ENCODE results near the gene VSIG10L. TPM values are rescaled to one million over a fixed set of nuclear protein-coding genes. Genes with fewer than 3 reads are reported as not detected.
A peak's percentile ranks its signal among the peaks of the same experiment; 100 is the strongest.

Gene VSIG10L
- total and polyA plus RNA-seq, 3 experiments from 2014 or later: 0.29 to 3.6 (median 3.3) TPM

GRCh38 chr19:51377422-51377821 is 35.5 kb upstream of the VSIG10L start:
- no peaks in the 10 kb centered on the region for H3K27me3 Mint-ChIP-seq
- no peak for DNase-seq
- peak overlapping the region in 1 of 8 donors; percentile 17 for H3K27ac Mint-ChIP-seq
- Histone ChIP-seq H3K4me3 (ENCODE audit: low read length) (no peak overlapping the region), H3K36me3 (ENCODE audit: insufficient read depth, low read length) (no peaks in the 10 kb centered on the region), H3K9me3 (ENCODE audit: low read length) (no peaks in the 10 kb centered on the region), H3K27ac (ENCODE audit: low read depth, low read length) (no peak overlapping the region), H3K27me3 (ENCODE audit: insufficient read depth, low read length, poor library complexity, severe bottlenecking) (no peaks in the 10 kb centered on the region), H3K4me1 (ENCODE audit: insufficient read depth, low read length) (peaks cover 44% of the 10 kb centered on the region)
- H3K36me3 Mint-ChIP-seq: peaks cover 0 to 1% (median 0%) of the 10 kb centered on the region in 3 donors
- H3K4me3 Mint-ChIP-seq: no peak overlapping the region
- H3K4me1 Mint-ChIP-seq: peaks cover 55 to 73% (median 66%) of the 10 kb centered on the region in 3 donors
- POLR2A ChIA-PET: interaction anchor here (0.6 to 1.2 kb wide), 3 partner anchors 9 to 17 kb away, joined by 4 to 7 read pairs (median 5); no protein-coding TSS in a partner anchor
- CTCF ChIA-PET: interaction anchor here (1.6 kb wide), 1 partner anchor 10 kb away, joined by 5 read pairs; the partner anchor contains the start of gene LIM2
- peaks cover 0 to 3% (median 0%) of the 10 kb centered on the region in 5 donors for H3K9me3 Mint-ChIP-seq

DNA sequence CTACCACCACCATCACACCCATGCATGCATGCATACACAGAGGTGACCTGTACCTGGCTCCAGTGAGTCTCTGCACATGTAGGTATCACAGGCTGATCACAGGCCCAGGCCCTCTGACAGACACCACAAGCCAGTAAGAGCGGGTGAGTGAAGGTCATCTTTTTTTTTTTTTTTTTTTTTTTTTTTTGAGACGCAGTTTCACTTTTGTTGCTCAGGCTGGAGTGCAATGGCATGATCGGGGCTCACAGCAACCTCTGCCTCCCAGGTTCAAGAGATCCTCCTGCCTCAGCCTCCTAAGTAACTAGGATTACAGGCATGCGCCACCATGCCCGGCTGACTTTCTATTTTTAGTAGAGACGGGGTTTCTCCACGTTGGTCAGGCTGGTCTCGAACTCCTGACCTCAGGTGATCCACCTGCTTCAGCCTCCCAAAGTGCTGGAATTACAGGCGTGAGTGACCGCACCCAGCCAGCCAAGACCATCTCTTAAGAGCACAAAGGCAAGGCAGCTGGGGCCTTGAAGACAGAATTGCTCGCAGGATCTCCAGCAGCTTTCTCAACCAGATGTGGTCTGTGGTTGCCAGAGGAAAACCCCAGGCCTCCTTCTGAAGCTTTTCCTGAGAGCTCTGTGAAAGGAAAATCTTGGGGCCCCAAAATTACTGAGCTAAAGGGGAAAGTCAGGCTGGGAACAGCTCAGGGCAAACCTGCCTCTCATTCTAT is 33.7 kb upstream of the VSIG10L start:
- Mint-ChIP-seq H3K27me3 (peaks cover 0 to under 1% of the 10 kb centered on the region in 2 donors), H3K9me3 (no peaks in the 10 kb centered on the region), H3K36me3 (peaks cover 0 to 12% (median 3%) of the 10 kb centered on the region in 3 donors), H3K27ac (peak overlapping the region; percentile 84 to 100 (median 94)), H3K4me1 (peaks cover 66 to 82% (median 81%) of the 10 kb centered on the region in 3 donors), H3K4me3 (peak overlapping the region; percentile 55 to 88 (median 78))
- H3K9me3 ChIP-seq (ENCODE audit: low read length): no peaks in the 10 kb centered on the region
- no peaks in the 10 kb centered on the region for H3K36me3 ChIP-seq (ENCODE audit: insufficient read depth, low read length)
- no peak overlapping the region for H3K27ac ChIP-seq (ENCODE audit: low read depth, low read length)
- peak in 3 of 5 donors; percentile 45 to 66 (median 50) for DNase-seq
- H3K4me1 ChIP-seq (ENCODE audit: insufficient read depth, low read length): peaks cover 51% of the 10 kb centered on the region
- ChIA-PET POLR2A (no interaction called here), CTCF (interaction anchor here (0.9 kb wide), 1 partner anchor 46 kb away, joined by 3 read pairs; no protein-coding TSS in a partner anchor)
- H3K4me3 ChIP-seq (ENCODE audit: low read length): no peak overlapping the region
- no peaks in the 10 kb centered on the region for H3K27me3 ChIP-seq (ENCODE audit: insufficient read depth, low read length, poor library complexity, severe bottlenecking)

- POLR2A ChIA-PET: interaction anchor here (1.3 to 2.3 kb wide), 3 partner anchors 22 to 69 kb away, joined by 5 to 17 read pairs (median 5); no protein-coding TSS in a partner anchor
- Mint-ChIP-seq H3K27ac (peak within 1 kb of the TSS; percentile 90 to 100 (median 98)), H3K9me3 (no peaks in the 10 kb centered on the region), H3K4me3 (peak within 1 kb of the TSS; percentile 83 to 99 (median 95)), H3K27me3 (peaks cover 0 to 3% of the 10 kb centered on the region in 2 donors), H3K4me1 (peaks cover 69 to 90% (median 80%) of the 10 kb centered on the region in 3 donors), H3K36me3 (peaks cover 0 to 12% (median 3%) of the 10 kb centered on the region in 3 donors)
- CTCF ChIA-PET: interaction anchor here (1.1 to 1.9 kb wide), 5 partner anchors 21 to 67 kb away, joined by 3 to 6 read pairs (median 4); no protein-coding TSS in a partner anchor
- peak within 1 kb of the TSS; percentile 76 for H3K27ac ChIP-seq (ENCODE audit: low read depth, low read length)
- no peaks in the 10 kb centered on the region for H3K36me3 ChIP-seq (ENCODE audit: insufficient read depth, low read length)
- peak; percentile 47 to 93 (median 69) for DNase-seq
- peaks cover 63% of the 10 kb centered on the region for H3K4me1 ChIP-seq (ENCODE audit: insufficient read depth, low read length)
- no peaks in the 10 kb centered on the region for H3K9me3 ChIP-seq (ENCODE audit: low read length)
- no peaks in the 10 kb centered on the region for H3K27me3 ChIP-seq (ENCODE audit: insufficient read depth, low read length, poor library complexity, severe bottlenecking)
- H3K4me3 ChIP-seq (ENCODE audit: low read length): peak within 1 kb of the TSS; percentile 54
Measured at GRCh38 chr19:51372649-51373504, 30.9 kb upstream of the VSIG10L start, which contains the start of gene NKG7. Gene NKG7, minus strand, starts transcription at chr19:51372654. Its CDS starts 119 bp downstream, at chr19:51372535.

GRCh38 chr19:51372021-51372648 is 30.2 kb upstream of the VSIG10L start:
- H3K4me3 ChIP-seq (ENCODE audit: low read length): peak overlapping the region; percentile 54
- peaks cover 63% of the 10 kb centered on the region for H3K4me1 ChIP-seq (ENCODE audit: insufficient read depth, low read length)
- Mint-ChIP-seq H3K36me3 (peaks cover 0 to 16% (median 3%) of the 10 kb centered on the region in 3 donors), H3K9me3 (no peaks in the 10 kb centered on the region), H3K4me3 (peak overlapping the region; percentile 83 to 99 (median 95)), H3K27me3 (peaks cover 0 to 4% of the 10 kb centered on the region in 2 donors), H3K4me1 (peaks cover 72 to 96% (median 84%) of the 10 kb centered on the region in 3 donors), H3K27ac (peak overlapping the region; percentile 90 to 100 (median 98))
- CTCF ChIA-PET: interaction anchor here (0.9 to 1.9 kb wide), 7 partner anchors 10 to 67 kb away, joined by 3 to 6 read pairs (median 4); partner anchors contain the start of gene VSIG10L
- H3K36me3 ChIP-seq (ENCODE audit: insufficient read depth, low read length): no peaks in the 10 kb centered on the region
- H3K27ac ChIP-seq (ENCODE audit: low read depth, low read length): peak overlapping the region; percentile 76
- no peaks in the 10 kb centered on the region for H3K27me3 ChIP-seq (ENCODE audit: insufficient read depth, low read length, poor library complexity, severe bottlenecking)
- no peaks in the 10 kb centered on the region for H3K9me3 ChIP-seq (ENCODE audit: low read length)
- POLR2A ChIA-PET: interaction anchor here (1.3 to 2.3 kb wide), 3 partner anchors 22 to 70 kb away, joined by 5 to 17 read pairs (median 5); no protein-coding TSS in a partner anchor
- no peak for DNase-seq

- Histone ChIP-seq H3K9me3 (ENCODE audit: low read length) (no peaks in the 10 kb centered on the region), H3K4me3 (ENCODE audit: low read length) (peak overlapping the region; percentile 54), H3K36me3 (ENCODE audit: insufficient read depth, low read length) (no peaks in the 10 kb centered on the region), H3K4me1 (ENCODE audit: insufficient read depth, low read length) (peaks cover 61% of the 10 kb centered on the region), H3K27me3 (ENCODE audit: insufficient read depth, low read length, poor library complexity, severe bottlenecking) (no peaks in the 10 kb centered on the region), H3K27ac (ENCODE audit: low read depth, low read length) (peak overlapping the region; percentile 76)
- ChIA-PET CTCF (interaction anchor here (1.5 kb wide), 1 partner anchor 29 kb away, joined by 5 read pairs; the partner anchor contains the start of gene VSIG10L), POLR2A (interaction anchor here (2.3 kb wide), 1 partner anchor 23 kb away, joined by 17 read pairs; no protein-coding TSS in a partner anchor)
- H3K27ac Mint-ChIP-seq: peak overlapping the region; percentile 90 to 100 (median 98)
- H3K4me3 Mint-ChIP-seq: peak overlapping the region; percentile 83 to 99 (median 95)
- no peak for DNase-seq
- H3K9me3 Mint-ChIP-seq: no peaks in the 10 kb centered on the region
- peaks cover 71 to 97% (median 79%) of the 10 kb centered on the region in 3 donors for H3K4me1 Mint-ChIP-seq
- H3K27me3 Mint-ChIP-seq: peaks cover 0 to 5% of the 10 kb centered on the region in 2 donors
- peaks cover 0 to 22% (median 3%) of the 10 kb centered on the region in 3 donors for H3K36me3 Mint-ChIP-seq
Measured at GRCh38 chr19:51371186-51371690, 29.3 kb upstream of the VSIG10L start.

DNA sequence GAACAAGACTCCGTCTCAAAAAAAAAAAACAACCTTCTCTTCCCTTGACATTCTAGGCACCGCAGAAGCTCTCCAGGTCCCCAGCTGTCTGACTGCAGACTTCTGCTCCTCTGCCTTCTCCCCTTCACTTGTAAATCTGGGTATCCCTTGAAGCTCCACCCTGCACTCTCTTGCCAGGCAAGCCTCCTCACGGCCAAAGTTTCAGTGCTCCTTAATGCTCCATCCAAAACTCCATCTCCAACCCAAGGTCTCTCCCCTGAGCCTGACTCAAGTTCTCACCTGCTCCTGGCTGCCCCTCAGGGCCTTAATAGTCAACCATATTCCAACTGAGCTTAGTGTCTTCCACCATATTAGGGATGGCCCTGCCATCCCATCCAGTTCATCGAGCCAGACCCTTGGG is 28.3 kb upstream of the VSIG10L start:
- DNase-seq: no peak
- Histone ChIP-seq H3K27me3 (ENCODE audit: insufficient read depth, low read length, poor library complexity, severe bottlenecking) (no peaks in the 10 kb centered on the region), H3K36me3 (ENCODE audit: insufficient read depth, low read length) (no peaks in the 10 kb centered on the region), H3K4me3 (ENCODE audit: low read length) (peak overlapping the region; percentile 54), H3K4me1 (ENCODE audit: insufficient read depth, low read length) (peaks cover 57% of the 10 kb centered on the region), H3K27ac (ENCODE audit: low read depth, low read length) (peak overlapping the region; percentile 76), H3K9me3 (ENCODE audit: low read length) (no peaks in the 10 kb centered on the region)
- peak overlapping the region; percentile 90 to 100 (median 98) for H3K27ac Mint-ChIP-seq
- peak overlapping the region; percentile 83 to 99 (median 95) for H3K4me3 Mint-ChIP-seq
- ChIA-PET POLR2A (interaction anchor here (1.3 kb wide), 2 partner anchors 10 to 25 kb away, joined by 3 to 8 read pairs; no protein-coding TSS in a partner anchor), CTCF (no interaction called here)
- H3K9me3 Mint-ChIP-seq: no peaks in the 10 kb centered on the region
- H3K27me3 Mint-ChIP-seq: peaks cover 0 to 7% of the 10 kb centered on the region in 2 donors
- H3K4me1 Mint-ChIP-seq: peaks cover 67 to 94% (median 77%) of the 10 kb centered on the region in 3 donors
- H3K36me3 Mint-ChIP-seq: peaks cover 0 to 25% (median 3%) of the 10 kb centered on the region in 3 donors

Data from CD8-positive, alpha-beta memory T cell (primary cell).